ENCODE measurements around the gene GPANK1.

GPANK1 gene

GRCh38 chr6:31663126-31663960 lies 1.5 kb downstream of the GPANK1 start:
- in situ Hi-C loops (cut with MboI; ENCODE audit: low sequenced_read_pairs): loop anchor here (10.0 kb wide), 1 partner anchor 301 kb away; no protein-coding TSS in a partner anchor
- Histone ChIP-seq H3K4me1 (peaks cover 23% of the 10 kb centered on the region), H3K36me3 (replicated peaks) (peaks cover 49% of the 10 kb centered on the region), H3K4me3 (no peak overlapping the region), H3K27me3 (ENCODE audit: low read depth) (no peaks in the 10 kb centered on the region), H3K9me3 (no peaks in the 10 kb centered on the region)
- no peak for DNase-seq (ENCODE audit: low spot score in 2 of 2)

GRCh38 chr6:31662124-31662723 lies 2.6 kb downstream of the GPANK1 start:
- in situ Hi-C loops (cut with MboI; ENCODE audit: low sequenced_read_pairs): loop anchor here (10.0 kb wide), 1 partner anchor 303 kb away; no protein-coding TSS in a partner anchor
- Histone ChIP-seq H3K4me3 (no peak overlapping the region), H3K27me3 (ENCODE audit: low read depth) (no peaks in the 10 kb centered on the region), H3K36me3 (replicated peaks) (peaks cover 49% of the 10 kb centered on the region), H3K4me1 (peaks cover 24% of the 10 kb centered on the region), H3K9me3 (no peaks in the 10 kb centered on the region)
- no peak for DNase-seq (ENCODE audit: low spot score in 2 of 2)

GRCh38 chr6:31661262-31662123 lies 3.3 kb downstream of the GPANK1 start:
- H3K4me1 ChIP-seq: peaks cover 20% of the 10 kb centered on the region
- H3K27me3 ChIP-seq (ENCODE audit: low read depth): no peaks in the 10 kb centered on the region
- DNase-seq (ENCODE audit: low spot score in 2 of 2): no peak
- no peaks in the 10 kb centered on the region for H3K9me3 ChIP-seq
- peaks cover 44% of the 10 kb centered on the region for H3K36me3 ChIP-seq (replicated peaks)
- peak overlapping the region; percentile 56 for H3K4me3 ChIP-seq
- in situ Hi-C loops (cut with MboI; ENCODE audit: low sequenced_read_pairs): loop anchor here (10.0 kb wide), 1 partner anchor 303 kb away; no protein-coding TSS in a partner anchor

GRCh38 chr6:31660381-31661261 lies 4.2 kb downstream of the GPANK1 start, which contains the start of gene C6orf47:
Gene C6orf47 (minus strand): TSS chr6:31660778. CDS start chr6:31659947, 831 bp downstream.
- Histone ChIP-seq H3K4me1 (peaks cover 20% of the 10 kb centered on the region), H3K36me3 (replicated peaks) (peaks cover 40% of the 10 kb centered on the region), H3K9me3 (no peaks in the 10 kb centered on the region), H3K4me3 (peak within 1 kb of the TSS; percentile 56), H3K27me3 (ENCODE audit: low read depth) (no peaks in the 10 kb centered on the region)
- DNase-seq (ENCODE audit: low spot score in 2 of 2): peak; percentile 78 to 90
- in situ Hi-C loops (cut with MboI; ENCODE audit: low sequenced_read_pairs): loop anchor here (10.0 kb wide), 1 partner anchor 304 kb away; no protein-coding TSS in a partner anchor

- Histone ChIP-seq H3K4me3 (peak overlapping the region; percentile 56), H3K4me1 (peaks cover 20% of the 10 kb centered on the region), H3K9me3 (no peaks in the 10 kb centered on the region), H3K36me3 (replicated peaks) (peaks cover 41% of the 10 kb centered on the region), H3K27me3 (ENCODE audit: low read depth) (no peaks in the 10 kb centered on the region)
- in situ Hi-C loops (cut with MboI; ENCODE audit: low sequenced_read_pairs): loop anchor here (10.0 kb wide), 1 partner anchor 305 kb away; no protein-coding TSS in a partner anchor
- no peak for DNase-seq (ENCODE audit: low spot score in 2 of 2)
Observed at GRCh38 chr6:31659649-31660380, 5.0 kb downstream of the GPANK1 start.

- peak overlapping the region; percentile 56 for H3K4me3 ChIP-seq
- in situ Hi-C loops (cut with MboI; ENCODE audit: low sequenced_read_pairs): no loop called here
- no peak for DNase-seq (ENCODE audit: low spot score in 2 of 2)
- no peaks in the 10 kb centered on the region for H3K27me3 ChIP-seq (ENCODE audit: low read depth)
- H3K4me1 ChIP-seq: peaks cover 20% of the 10 kb centered on the region
- H3K9me3 ChIP-seq: no peaks in the 10 kb centered on the region
- H3K36me3 ChIP-seq (replicated peaks): peaks cover 39% of the 10 kb centered on the region
Observed at GRCh38 chr6:31658983-31659648, 5.7 kb downstream of the GPANK1 start.

- H3K4me3 ChIP-seq: no peak overlapping the region
- peaks cover 23% of the 10 kb centered on the region for H3K4me1 ChIP-seq
- no peaks in the 10 kb centered on the region for H3K9me3 ChIP-seq
- no peak for DNase-seq (ENCODE audit: low spot score in 2 of 2)
- in situ Hi-C loops (cut with MboI; ENCODE audit: low sequenced_read_pairs): no loop called here
- H3K27me3 ChIP-seq (ENCODE audit: low read depth): no peaks in the 10 kb centered on the region
- peaks cover 30% of the 10 kb centered on the region for H3K36me3 ChIP-seq (replicated peaks)
Observed at GRCh38 chr6:31658158-31658688, 6.6 kb downstream of the GPANK1 start.

GRCh38 chr6:31657406-31658157 lies 7.2 kb downstream of the GPANK1 start:
- no peaks in the 10 kb centered on the region for H3K9me3 ChIP-seq
- in situ Hi-C loops (cut with MboI; ENCODE audit: low sequenced_read_pairs): no loop called here
- H3K36me3 ChIP-seq (replicated peaks): peaks cover 27% of the 10 kb centered on the region
- H3K27me3 ChIP-seq (ENCODE audit: low read depth): no peaks in the 10 kb centered on the region
- no peak for DNase-seq (ENCODE audit: low spot score in 2 of 2)
- H3K4me3 ChIP-seq: no peak overlapping the region
- peaks cover 23% of the 10 kb centered on the region for H3K4me1 ChIP-seq

GRCh38 chr6:31655349-31656237 lies 9.2 kb downstream of the GPANK1 start, which contains the start of gene APOM:
Gene APOM (plus strand): TSS chr6:31655894. CDS start chr6:31655967, 73 bp downstream.
- in situ Hi-C loops (cut with MboI; ENCODE audit: low sequenced_read_pairs): no loop called here
- H3K36me3 ChIP-seq (replicated peaks): peaks cover 22% of the 10 kb centered on the region
- no peaks in the 10 kb centered on the region for H3K27me3 ChIP-seq (ENCODE audit: low read depth)
- peaks cover 26% of the 10 kb centered on the region for H3K4me1 ChIP-seq
- H3K9me3 ChIP-seq: no peaks in the 10 kb centered on the region
- DNase-seq (ENCODE audit: low spot score in 2 of 2): no peak
- H3K4me3 ChIP-seq: no peak within 1 kb of the TSS

- Histone ChIP-seq H3K36me3 (replicated peaks) (peaks cover 29% of the 10 kb centered on the region), H3K9me3 (no peaks in the 10 kb centered on the region), H3K27me3 (ENCODE audit: low read depth) (no peaks in the 10 kb centered on the region), H3K4me1 (peaks cover 23% of the 10 kb centered on the region), H3K4me3 (no peak overlapping the region)
- DNase-seq (ENCODE audit: low spot score in 2 of 2): no peak
- in situ Hi-C loops (cut with MboI; ENCODE audit: low sequenced_read_pairs): no loop called here
Observed at GRCh38 chr6:31654574-31655348, 10.0 kb downstream of the GPANK1 start.

Measured in HAP-1 (cell line).